ENCODE results near the gene YARS1. TPM values are rescaled to one million over a fixed set of nuclear protein-coding genes. Genes with fewer than 3 reads are reported as not detected.
"Not testable (repeated sequence)": the region's sequence is repeated elsewhere in the genome, so short reads cannot be mapped to it uniquely, and the experiment has no call there.

The YARS1 gene
- total RNA-seq, 1 donor from 2014 or later: 214 TPM

DNA sequence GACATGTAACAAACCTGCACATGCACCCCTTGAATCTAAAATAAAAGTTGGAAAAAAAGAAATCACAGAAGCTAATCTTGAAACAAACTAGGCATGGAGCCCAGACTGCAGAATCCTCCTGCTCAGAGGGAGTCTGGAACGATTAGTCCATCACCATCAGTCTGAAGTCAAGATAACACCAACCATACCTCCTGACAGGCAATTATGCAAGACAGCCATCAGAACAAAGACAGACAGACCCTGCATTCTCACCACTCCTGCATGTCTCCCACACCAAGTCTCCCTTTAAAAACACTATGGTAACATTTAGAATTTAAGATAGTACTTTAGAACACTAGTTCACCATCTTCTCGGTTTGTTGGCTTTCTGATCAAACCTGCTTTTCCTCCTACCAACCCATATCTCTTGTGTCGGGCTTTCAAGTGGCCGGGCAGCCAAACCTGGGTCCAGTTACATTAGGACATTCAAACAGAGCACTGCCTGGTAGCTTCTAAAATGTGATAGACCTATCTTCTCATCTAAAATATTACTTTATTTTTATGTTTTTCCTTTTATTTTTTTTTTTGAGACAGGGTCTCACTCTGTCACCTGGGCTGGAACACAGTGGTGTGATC is 10.1 kb downstream of the YARS1 start:
- Mint-ChIP-seq H3K4me1 (peaks cover 30% of the 10 kb centered on the region), H3K36me3 (ENCODE audit: low read depth) (peaks cover 76% of the 10 kb centered on the region), H3K4me3 (no peak overlapping the region), H3K27me3 (no peaks in the 10 kb centered on the region), H3K27ac (no peak overlapping the region), H3K9me3 (no peaks in the 10 kb centered on the region)
- DNase-seq: no peak
- intact Hi-C loops (cut with micrococcal nuclease): no loop called here

DNA sequence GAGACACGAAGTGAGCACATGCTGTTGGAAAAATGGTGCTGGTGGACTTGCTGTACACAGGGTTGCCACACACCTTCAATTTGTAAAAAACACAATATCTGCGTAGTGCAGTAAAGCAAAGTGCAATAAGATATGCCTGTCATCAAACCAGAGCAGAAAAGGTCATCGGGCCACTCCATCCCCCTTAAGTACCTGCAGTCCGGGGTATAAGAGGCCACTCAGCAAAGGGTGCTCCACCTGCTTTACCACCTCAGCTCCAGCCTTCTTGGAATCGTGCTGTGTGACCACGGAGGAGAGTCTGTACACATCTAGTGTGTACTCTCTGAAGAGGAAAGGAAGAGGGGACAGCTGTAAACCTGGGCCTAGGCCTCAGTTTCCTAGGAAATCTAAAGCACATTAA is 10.9 kb downstream of the YARS1 start:
- Mint-ChIP-seq H3K27me3 (no peaks in the 10 kb centered on the region), H3K4me3 (no peak overlapping the region), H3K36me3 (ENCODE audit: low read depth) (peaks cover 74% of the 10 kb centered on the region), H3K27ac (no peak overlapping the region), H3K4me1 (peaks cover 27% of the 10 kb centered on the region), H3K9me3 (no peaks in the 10 kb centered on the region)
- no peak for DNase-seq
- intact Hi-C loops (cut with micrococcal nuclease): no loop called here

DNA sequence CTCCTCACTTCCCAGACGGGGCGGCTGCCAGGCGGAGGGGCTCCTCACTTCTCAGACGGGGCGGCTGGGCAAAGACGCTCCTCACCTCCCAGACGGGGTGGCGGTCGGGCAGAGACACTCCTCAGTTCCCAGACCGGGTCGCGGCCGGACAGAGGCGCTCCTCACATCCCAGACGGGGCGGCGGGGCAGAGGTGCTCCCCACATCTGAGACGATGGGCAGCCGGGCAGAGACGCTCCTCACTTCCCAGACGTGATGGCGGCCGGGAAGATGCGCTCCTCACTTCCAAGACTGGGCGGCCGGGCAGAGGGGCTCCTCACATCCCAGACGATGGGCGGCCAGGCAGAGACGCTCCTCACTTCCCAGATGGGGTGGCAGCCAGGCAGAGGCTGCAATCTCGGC is 12.7 kb downstream of the YARS1 start:
- H3K4me3 Mint-ChIP-seq; H3K27me3 Mint-ChIP-seq; H3K27ac Mint-ChIP-seq; H3K9me3 Mint-ChIP-seq; DNase-seq; intact Hi-C loops (cut with micrococcal nuclease): not testable (repeated sequence)
- Mint-ChIP-seq H3K4me1 (peaks cover 30% of the 10 kb centered on the region), H3K36me3 (ENCODE audit: low read depth) (peaks cover 67% of the 10 kb centered on the region)

DNA sequence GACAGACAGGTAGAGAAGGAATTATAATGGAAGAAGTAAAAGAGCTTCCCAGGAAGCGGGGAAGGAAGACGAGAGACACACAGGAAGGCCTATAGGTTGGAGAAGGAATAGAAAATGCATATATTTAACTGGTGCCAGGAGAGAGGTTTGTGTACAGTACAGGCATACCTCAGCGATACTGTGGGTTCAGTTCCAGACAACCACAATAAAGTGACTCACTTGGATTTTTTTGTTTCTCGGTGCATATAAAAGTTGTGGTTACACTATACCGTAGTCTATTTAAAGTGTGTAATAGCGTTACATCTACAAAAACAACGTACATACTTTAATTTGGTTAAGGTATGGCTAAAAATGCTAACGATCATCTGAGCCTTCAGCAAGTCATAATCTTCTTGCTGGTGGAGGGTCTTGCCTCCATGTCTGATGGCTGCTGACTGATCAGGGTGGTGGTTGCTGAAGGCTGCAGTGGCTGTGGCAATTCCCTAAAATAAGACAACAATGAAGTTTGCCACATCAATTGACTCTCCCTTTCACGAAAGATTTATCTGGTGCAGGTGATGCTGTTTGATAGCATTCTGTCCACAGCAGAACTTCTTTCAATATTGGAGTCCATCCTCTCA is 16.0 kb downstream of the YARS1 start:
- Mint-ChIP-seq H3K36me3 (ENCODE audit: low read depth) (peaks cover 69% of the 10 kb centered on the region), H3K4me3 (peak overlapping the region; percentile 58), H3K27ac (peak overlapping the region; percentile 78), H3K4me1 (peaks cover 41% of the 10 kb centered on the region), H3K27me3 (no peaks in the 10 kb centered on the region), H3K9me3 (no peaks in the 10 kb centered on the region)
- intact Hi-C loops (cut with micrococcal nuclease): loop anchor here (1.0 kb wide), 1 partner anchor 16 kb away; the partner anchor contains the start of genes S100PBP and YARS1
- DNase-seq: peak; percentile 84

- Mint-ChIP-seq H3K9me3 (no peaks in the 10 kb centered on the region), H3K36me3 (ENCODE audit: low read depth) (peaks cover 61% of the 10 kb centered on the region)
- DNase-seq: peak; percentile 86
These were observed 18.3 kb downstream of the YARS1 start for GRCh38 chr1:32798679-32799416.

DNA sequence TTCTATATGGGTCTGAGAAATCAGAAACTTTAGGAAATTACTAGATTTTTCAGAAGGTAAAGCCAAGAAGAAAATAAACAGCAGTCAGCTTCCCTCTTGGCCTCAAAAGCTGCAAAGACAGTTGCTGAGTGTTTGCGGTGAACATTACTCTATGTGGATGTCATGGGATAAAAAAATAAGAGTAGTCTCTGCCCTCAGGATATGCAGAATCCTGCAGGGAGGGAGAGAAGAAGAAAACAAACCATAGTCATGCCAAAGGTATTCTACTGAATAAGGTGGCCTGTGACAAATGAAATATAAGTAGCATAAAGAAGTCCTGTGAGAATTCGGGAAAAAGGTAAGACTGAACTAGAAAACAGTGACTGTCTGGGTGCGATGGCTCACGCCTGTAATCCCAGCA is 19.0 kb downstream of the YARS1 start:
- H3K36me3 Mint-ChIP-seq (ENCODE audit: low read depth): peaks cover 63% of the 10 kb centered on the region
- intact Hi-C loops (cut with micrococcal nuclease): no loop called here
- H3K27ac Mint-ChIP-seq: peak overlapping the region; percentile 95
- H3K9me3 Mint-ChIP-seq: no peaks in the 10 kb centered on the region
- no peak for DNase-seq
- H3K4me3 Mint-ChIP-seq: peak overlapping the region; percentile 67
- H3K27me3 Mint-ChIP-seq: no peaks in the 10 kb centered on the region
- peaks cover 41% of the 10 kb centered on the region for H3K4me1 Mint-ChIP-seq

More at GRCh38 chr1:32798679-32799416, 18.3 kb downstream of the YARS1 start:
- peak overlapping the region; percentile 95 for H3K27ac Mint-ChIP-seq
- H3K4me1 Mint-ChIP-seq: peaks cover 42% of the 10 kb centered on the region
- peak overlapping the region; percentile 71 for H3K4me3 Mint-ChIP-seq
- no peaks in the 10 kb centered on the region for H3K27me3 Mint-ChIP-seq
- intact Hi-C loops (cut with micrococcal nuclease): loop anchor here (1.0 kb wide), 1 partner anchor 328 kb away; no protein-coding TSS in a partner anchor

- H3K9me3 Mint-ChIP-seq: no peaks in the 10 kb centered on the region
- DNase-seq: no peak
- peak overlapping the region; percentile 67 for H3K4me3 Mint-ChIP-seq
- H3K27ac Mint-ChIP-seq: peak overlapping the region; percentile 31
- peaks cover 44% of the 10 kb centered on the region for H3K4me1 Mint-ChIP-seq
- intact Hi-C loops (cut with micrococcal nuclease): no loop called here
- no peaks in the 10 kb centered on the region for H3K27me3 Mint-ChIP-seq
- peaks cover 62% of the 10 kb centered on the region for H3K36me3 Mint-ChIP-seq (ENCODE audit: low read depth)
These were observed 19.7 kb downstream of the YARS1 start for GRCh38 chr1:32797456-32797855.

- DNase-seq; H3K27ac Mint-ChIP-seq; H3K9me3 Mint-ChIP-seq; H3K4me3 Mint-ChIP-seq; intact Hi-C loops (cut with micrococcal nuclease); H3K27me3 Mint-ChIP-seq: not testable (repeated sequence)
- Mint-ChIP-seq H3K36me3 (ENCODE audit: low read depth) (peaks cover 65% of the 10 kb centered on the region), H3K4me1 (peaks cover 38% of the 10 kb centered on the region)
These were observed 21.4 kb downstream of the YARS1 start for GRCh38 chr1:32795763-32796162.

GRCh38 chr1:32791881-32792280 is 25.3 kb downstream of the YARS1 start:
- Mint-ChIP-seq H3K4me3 (no peak overlapping the region), H3K36me3 (ENCODE audit: low read depth) (peaks cover 48% of the 10 kb centered on the region), H3K4me1 (peaks cover 14% of the 10 kb centered on the region), H3K27ac (peak overlapping the region; percentile 43), H3K27me3 (no peaks in the 10 kb centered on the region), H3K9me3 (no peaks in the 10 kb centered on the region)
- intact Hi-C loops (cut with micrococcal nuclease): no loop called here
- DNase-seq: no peak

DNA sequence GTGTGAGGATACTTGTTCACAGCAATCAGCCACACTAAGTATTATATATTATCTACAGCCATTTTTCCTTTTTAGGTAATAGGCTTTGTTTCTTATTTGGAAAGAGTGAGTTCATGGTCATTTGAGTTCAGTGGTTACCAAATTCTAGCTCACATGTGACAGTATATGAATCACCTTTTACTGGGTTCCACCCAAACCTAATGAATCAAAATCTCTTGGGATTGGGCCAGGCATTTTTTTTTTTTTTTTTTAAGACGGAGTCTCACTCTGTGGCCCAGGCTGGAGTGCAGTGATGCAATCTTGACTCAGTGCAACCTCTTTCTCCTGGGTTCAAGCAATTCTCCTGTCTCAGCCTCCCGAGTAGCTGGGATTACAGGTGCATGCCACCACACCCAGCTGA is 27.8 kb downstream of the YARS1 start:
- DNase-seq; H3K27me3 Mint-ChIP-seq; H3K4me3 Mint-ChIP-seq; intact Hi-C loops (cut with micrococcal nuclease); H3K9me3 Mint-ChIP-seq; H3K27ac Mint-ChIP-seq: not testable (repeated sequence)
- H3K4me1 Mint-ChIP-seq: peaks cover 14% of the 10 kb centered on the region
- H3K36me3 Mint-ChIP-seq (ENCODE audit: low read depth): peaks cover 57% of the 10 kb centered on the region

GRCh38 chr1:32786856-32787255 is 30.3 kb downstream of the YARS1 start:
- peaks cover 3% of the 10 kb centered on the region for H3K4me1 Mint-ChIP-seq
- peak overlapping the region; percentile 29 for H3K27ac Mint-ChIP-seq
- H3K9me3 Mint-ChIP-seq: no peaks in the 10 kb centered on the region
- H3K4me3 Mint-ChIP-seq: no peak overlapping the region
- peaks cover 57% of the 10 kb centered on the region for H3K36me3 Mint-ChIP-seq (ENCODE audit: low read depth)
- H3K27me3 Mint-ChIP-seq: no peaks in the 10 kb centered on the region
- intact Hi-C loops (cut with micrococcal nuclease): no loop called here
- DNase-seq: no peak

- H3K36me3 Mint-ChIP-seq (ENCODE audit: low read depth): peaks cover 61% of the 10 kb centered on the region
- no peak overlapping the region for H3K4me3 Mint-ChIP-seq
- H3K9me3 Mint-ChIP-seq: no peaks in the 10 kb centered on the region
- H3K27ac Mint-ChIP-seq: no peak overlapping the region
- intact Hi-C loops (cut with micrococcal nuclease): no loop called here
- H3K27me3 Mint-ChIP-seq: no peaks in the 10 kb centered on the region
- H3K4me1 Mint-ChIP-seq: no peaks in the 10 kb centered on the region
- no peak for DNase-seq
These were observed 32.3 kb downstream of the YARS1 start for GRCh38 chr1:32784817-32785216.

DNA sequence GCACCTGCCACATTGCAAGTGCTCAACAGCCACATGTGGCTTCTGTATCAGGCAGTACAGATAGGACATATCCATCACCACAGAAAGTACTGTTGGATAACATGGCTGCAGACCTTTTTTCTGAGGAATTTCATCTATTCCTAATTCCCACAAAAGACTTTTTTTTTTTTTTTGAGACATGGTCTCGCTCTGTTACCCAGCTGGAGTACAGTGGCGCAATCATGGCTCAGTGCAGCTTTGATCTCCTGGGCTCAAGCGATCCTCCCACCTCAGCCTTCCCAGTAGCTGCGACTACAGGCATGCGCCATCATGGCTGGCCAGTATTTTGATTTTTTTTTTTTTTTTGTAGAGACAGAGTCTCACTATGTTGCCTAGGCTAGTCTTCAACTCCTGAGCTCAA is 33.3 kb downstream of the YARS1 start:
- no peaks in the 10 kb centered on the region for H3K27me3 Mint-ChIP-seq
- no peak overlapping the region for H3K4me3 Mint-ChIP-seq
- H3K36me3 Mint-ChIP-seq (ENCODE audit: low read depth): peaks cover 65% of the 10 kb centered on the region
- H3K4me1 Mint-ChIP-seq: no peaks in the 10 kb centered on the region
- no peak overlapping the region for H3K27ac Mint-ChIP-seq
- intact Hi-C loops (cut with micrococcal nuclease): no loop called here
- no peak for DNase-seq
- H3K9me3 Mint-ChIP-seq: no peaks in the 10 kb centered on the region

DNA sequence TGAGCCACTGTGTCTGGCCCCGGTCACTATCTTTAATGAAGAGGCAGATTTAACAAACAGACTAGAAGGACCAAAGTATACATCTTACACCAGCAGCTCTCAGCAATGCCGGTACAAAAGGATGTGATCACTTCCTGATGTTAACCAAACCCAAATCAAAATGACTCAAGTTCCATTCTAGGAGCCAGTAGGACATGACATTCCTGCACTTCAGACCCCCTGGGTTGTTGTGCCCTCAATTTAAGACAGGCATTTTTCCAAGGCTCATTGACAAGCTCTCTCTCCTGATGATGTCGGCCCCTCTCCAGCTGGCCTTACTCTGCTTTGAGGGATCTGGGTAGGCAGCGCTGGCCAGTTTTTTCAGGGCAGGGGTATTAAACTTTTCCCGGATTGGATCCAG is 35.1 kb downstream of the YARS1 start:
- no peak overlapping the region for H3K4me3 Mint-ChIP-seq
- intact Hi-C loops (cut with micrococcal nuclease): no loop called here
- no peaks in the 10 kb centered on the region for H3K4me1 Mint-ChIP-seq
- DNase-seq: no peak
- H3K27ac Mint-ChIP-seq: no peak overlapping the region
- peaks cover 71% of the 10 kb centered on the region for H3K36me3 Mint-ChIP-seq (ENCODE audit: low read depth)
- H3K9me3 Mint-ChIP-seq: no peaks in the 10 kb centered on the region
- H3K27me3 Mint-ChIP-seq: no peaks in the 10 kb centered on the region
